Measurements from ENCODE around the gene MCUR1. TPM values are rescaled to one million over a fixed set of nuclear protein-coding genes. Genes with fewer than 3 reads are reported as not detected.
A peak's percentile ranks its signal among the peaks of the same experiment; 100 is the strongest.
"Not testable (repeated sequence)": the region's sequence is repeated elsewhere in the genome, so short reads cannot be mapped to it uniquely, and the experiment has no call there.

The MCUR1 gene
- polyA plus RNA-seq, 1 experiment: 9.5 TPM

DNA sequence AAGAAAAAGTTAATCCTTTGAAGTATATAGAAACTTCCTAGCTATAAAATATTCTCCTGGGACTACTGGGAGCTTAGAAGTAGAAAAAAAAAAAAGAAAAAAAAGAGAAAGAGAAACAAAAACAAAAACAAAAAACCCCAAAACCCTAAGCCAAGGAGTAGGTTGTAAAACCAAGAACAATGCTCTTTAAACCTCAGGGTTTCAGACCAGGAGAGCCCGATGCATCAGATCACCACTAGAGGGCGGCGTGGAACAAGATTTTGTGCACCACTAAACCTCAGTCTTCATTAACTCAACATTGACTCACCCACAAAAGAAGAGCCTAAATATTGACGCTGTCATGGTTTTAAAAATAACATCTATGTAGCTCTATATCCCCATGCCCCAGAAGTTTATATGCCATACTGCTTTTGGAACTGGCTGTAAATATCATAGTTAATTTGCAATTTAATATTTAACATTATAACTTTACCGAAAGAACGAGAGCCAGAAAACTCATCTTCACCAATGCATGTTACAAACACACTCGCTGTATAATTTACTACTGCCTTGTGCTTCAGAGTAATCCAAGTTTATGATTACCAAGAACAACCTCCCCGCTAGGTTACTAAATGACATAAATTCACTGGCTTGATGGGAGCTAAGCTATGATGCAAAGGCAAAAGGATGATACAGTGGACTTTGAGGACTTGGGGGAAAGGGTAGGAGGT lies 19.2 kb downstream of the MCUR1 start:
- DNase-seq (ENCODE audit: low read depth, low spot score): peak; percentile 56
- Histone ChIP-seq H3K27me3 (ENCODE audit: control insufficient read depth, insufficient read depth, low read length) (no peaks in the 10 kb centered on the region), H3K4me3 (ENCODE audit: low read depth, low read length) (no peak overlapping the region), H3K9me3 (ENCODE audit: control insufficient read depth, insufficient read depth, low read length) (no peaks in the 10 kb centered on the region), H3K27ac (ENCODE audit: low read depth, low read length) (no peak overlapping the region)
- POLR2A ChIA-PET: interaction anchor here (0.6 to 1.2 kb wide), 3 partner anchors 180 to 1857 kb away, joined by 3 to 5 read pairs (median 3); partner anchors contain the start of gene NOL7
- CTCF ChIA-PET: interaction anchor here (0.5 to 4.7 kb wide), 97 partner anchors 8 to 1858 kb away, joined by 3 to 121 read pairs (median 4); partner anchors contain the start of genes NOL7, RNF182 and SIRT5
- TF ChIP-seq, protein P1, sequence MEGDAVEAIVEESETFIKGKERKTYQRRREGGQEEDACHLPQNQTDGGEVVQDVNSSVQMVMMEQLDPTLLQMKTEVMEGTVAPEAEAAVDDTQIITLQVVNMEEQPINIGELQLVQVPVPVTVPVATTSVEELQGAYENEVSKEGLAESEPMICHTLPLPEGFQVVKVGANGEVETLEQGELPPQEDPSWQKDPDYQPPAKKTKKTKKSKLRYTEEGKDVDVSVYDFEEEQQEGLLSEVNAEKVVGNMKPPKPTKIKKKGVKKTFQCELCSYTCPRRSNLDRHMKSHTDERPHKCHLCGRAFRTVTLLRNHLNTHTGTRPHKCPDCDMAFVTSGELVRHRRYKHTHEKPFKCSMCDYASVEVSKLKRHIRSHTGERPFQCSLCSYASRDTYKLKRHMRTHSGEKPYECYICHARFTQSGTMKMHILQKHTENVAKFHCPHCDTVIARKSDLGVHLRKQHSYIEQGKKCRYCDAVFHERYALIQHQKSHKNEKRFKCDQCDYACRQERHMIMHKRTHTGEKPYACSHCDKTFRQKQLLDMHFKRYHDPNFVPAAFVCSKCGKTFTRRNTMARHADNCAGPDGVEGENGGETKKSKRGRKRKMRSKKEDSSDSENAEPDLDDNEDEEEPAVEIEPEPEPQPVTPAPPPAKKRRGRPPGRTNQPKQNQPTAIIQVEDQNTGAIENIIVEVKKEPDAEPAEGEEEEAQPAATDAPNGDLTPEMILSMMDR (IDR thresholded peaks at IDR 0.05; ENCODE audit: low read depth, low read length): peak; percentile 95

DNA sequence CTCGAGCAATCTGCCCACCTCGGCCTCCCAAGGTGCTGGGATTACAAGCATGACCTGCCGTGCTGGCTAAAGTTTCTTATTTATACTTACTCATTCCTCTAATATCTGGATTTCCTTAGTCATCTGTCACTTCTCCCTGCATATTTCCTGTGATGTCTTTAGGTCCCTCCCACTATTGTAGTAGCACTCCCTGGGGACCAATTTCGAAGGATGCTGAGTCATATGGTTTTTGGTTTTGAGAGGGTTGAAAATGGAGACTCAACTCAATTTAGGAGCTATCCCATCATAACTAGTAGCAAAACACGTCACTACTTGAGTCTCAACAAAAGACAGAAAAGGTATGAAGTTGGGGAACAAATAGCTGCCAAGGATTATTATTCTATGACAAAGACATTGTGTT lies 20.2 kb downstream of the MCUR1 start:
- TF ChIP-seq, protein P1 (IDR thresholded peaks at IDR 0.05; ENCODE audit: low read depth, low read length): no peak
- Histone ChIP-seq H3K9me3 (ENCODE audit: control insufficient read depth, insufficient read depth, low read length) (no peaks in the 10 kb centered on the region), H3K27me3 (ENCODE audit: control insufficient read depth, insufficient read depth, low read length) (no peaks in the 10 kb centered on the region), H3K4me3 (ENCODE audit: low read depth, low read length) (no peak overlapping the region), H3K27ac (ENCODE audit: low read depth, low read length) (no peak overlapping the region)
- peak; percentile 4 for DNase-seq (ENCODE audit: low read depth, low spot score)
- ChIA-PET CTCF (interaction anchor here (0.6 to 4.7 kb wide), 52 partner anchors 8 to 1814 kb away, joined by 3 to 121 read pairs (median 6); partner anchors contain the start of genes NOL7, RNF182 and SIRT5), POLR2A (interaction anchor here (0.6 to 1.2 kb wide), 4 partner anchors 18 to 1858 kb away, joined by 3 to 7 read pairs (median 4); partner anchors contain the start of gene NOL7)

DNA sequence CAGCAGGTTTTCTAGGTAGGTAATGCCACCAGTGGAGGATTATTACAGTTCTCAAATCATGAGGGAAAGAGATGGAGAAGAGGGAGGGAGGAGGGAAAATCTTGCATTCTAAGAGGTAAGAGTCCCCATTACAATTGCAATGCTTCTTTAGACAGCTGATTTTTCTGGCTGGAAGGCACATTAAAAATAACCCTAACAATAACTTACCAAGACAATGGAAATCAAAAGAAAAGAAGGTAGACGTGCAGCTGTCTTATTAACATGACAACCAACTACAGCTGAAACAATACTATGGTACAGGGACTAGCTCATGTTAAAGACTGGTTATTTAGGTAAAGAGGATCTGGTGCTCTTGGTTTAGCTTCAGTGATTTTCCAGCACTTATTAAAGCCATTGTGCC lies 24.6 kb downstream of the MCUR1 start:
- DNase-seq (ENCODE audit: low read depth, low spot score): no peak
- ChIA-PET POLR2A (no interaction called here), CTCF (no interaction called here)
- no peaks in the 10 kb centered on the region for H3K27me3 ChIP-seq (ENCODE audit: control insufficient read depth, insufficient read depth, low read length)
- TF ChIP-seq, protein P1 (IDR thresholded peaks at IDR 0.05; ENCODE audit: low read depth, low read length): no peak
- H3K27ac ChIP-seq (ENCODE audit: low read depth, low read length): no peak overlapping the region
- H3K4me3 ChIP-seq (ENCODE audit: low read depth, low read length): no peak overlapping the region
- no peaks in the 10 kb centered on the region for H3K9me3 ChIP-seq (ENCODE audit: control insufficient read depth, insufficient read depth, low read length)

DNA sequence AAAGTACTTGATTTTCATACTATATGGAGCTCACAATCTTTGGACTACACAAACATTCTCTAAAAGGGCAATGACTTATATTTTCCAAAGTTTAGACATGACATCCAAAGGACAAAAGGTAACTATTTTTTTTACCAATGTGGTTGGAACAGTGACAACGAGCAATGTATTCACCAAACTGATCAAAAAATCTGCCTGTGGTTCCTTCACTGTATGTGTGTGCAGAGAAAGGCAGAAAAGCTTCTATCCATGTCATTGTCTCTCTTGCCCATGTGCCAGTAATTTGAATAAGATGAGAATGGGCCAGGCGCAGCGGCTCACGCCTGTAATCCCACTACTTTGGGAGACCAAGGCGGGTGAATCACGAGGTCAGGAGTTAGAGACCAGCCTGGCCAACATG lies 25.5 kb downstream of the MCUR1 start:
- H3K4me3 ChIP-seq (ENCODE audit: low read depth, low read length): no peak overlapping the region
- TF ChIP-seq, protein P1 (IDR thresholded peaks at IDR 0.05; ENCODE audit: low read depth, low read length): no peak
- no peaks in the 10 kb centered on the region for H3K27me3 ChIP-seq (ENCODE audit: control insufficient read depth, insufficient read depth, low read length)
- CTCF ChIA-PET: no interaction called here
- H3K9me3 ChIP-seq (ENCODE audit: control insufficient read depth, insufficient read depth, low read length): no peaks in the 10 kb centered on the region
- H3K27ac ChIP-seq (ENCODE audit: low read depth, low read length): no peak overlapping the region
- no peak for DNase-seq (ENCODE audit: low read depth, low spot score)
- POLR2A ChIA-PET: no interaction called here

DNA sequence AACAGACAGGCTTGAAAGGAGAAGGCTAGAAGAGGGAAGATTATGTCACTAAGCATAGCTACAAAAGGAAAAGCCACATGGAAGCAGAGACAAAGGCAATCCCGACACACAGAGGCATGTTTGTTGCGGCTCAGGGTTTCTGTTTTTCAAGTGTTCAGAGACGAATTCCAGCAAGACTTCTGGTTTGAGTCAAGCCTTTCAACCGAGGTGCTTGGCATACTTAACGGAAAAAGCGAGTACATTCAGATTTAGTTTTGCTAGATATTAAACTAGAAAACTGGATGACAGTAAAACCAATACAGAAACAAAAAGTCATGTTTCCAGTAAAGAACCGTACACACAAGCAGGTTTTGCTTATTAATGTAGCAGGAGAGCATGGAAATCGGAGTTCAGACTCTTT lies 27.2 kb downstream of the MCUR1 start:
- Histone ChIP-seq H3K27ac (ENCODE audit: low read depth, low read length) (no peak overlapping the region), H3K4me3 (ENCODE audit: low read depth, low read length) (no peak overlapping the region), H3K9me3 (ENCODE audit: control insufficient read depth, insufficient read depth, low read length) (no peaks in the 10 kb centered on the region), H3K27me3 (ENCODE audit: control insufficient read depth, insufficient read depth, low read length) (no peaks in the 10 kb centered on the region)
- ChIA-PET POLR2A (no interaction called here), CTCF (interaction anchor here (2.6 kb wide), 1 partner anchor 8 kb away, joined by 45 read pairs; no protein-coding TSS in a partner anchor)
- no peak for DNase-seq (ENCODE audit: low read depth, low spot score)
- TF ChIP-seq, protein P1 (IDR thresholded peaks at IDR 0.05; ENCODE audit: low read depth, low read length): no peak

DNA sequence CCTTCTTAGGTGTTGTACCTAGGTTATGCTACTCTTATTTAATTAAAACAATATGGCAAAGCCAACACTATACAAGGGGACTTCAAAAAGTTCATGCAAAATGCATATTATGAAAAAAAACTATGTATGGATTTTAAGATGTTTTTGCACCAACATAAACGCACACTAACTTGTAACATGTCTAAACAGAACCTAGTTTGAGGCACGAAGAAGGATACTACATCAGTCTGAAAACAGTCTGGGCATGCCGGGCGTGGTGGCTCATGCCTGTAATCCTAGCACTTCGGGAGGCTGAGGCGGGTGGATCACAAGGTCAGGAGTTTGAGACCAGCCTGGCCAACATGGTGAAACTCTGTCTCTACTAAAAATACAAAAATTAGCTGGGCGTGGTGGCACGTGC lies 34.2 kb downstream of the MCUR1 start:
- CTCF ChIA-PET: interaction anchor here (3.3 kb wide), 1 partner anchor 15 kb away, joined by 38 read pairs; no protein-coding TSS in a partner anchor
- H3K27ac ChIP-seq (ENCODE audit: low read depth, low read length); DNase-seq (ENCODE audit: low read depth, low spot score); H3K4me3 ChIP-seq (ENCODE audit: low read depth, low read length); POLR2A ChIA-PET; H3K27me3 ChIP-seq (ENCODE audit: control insufficient read depth, insufficient read depth, low read length); H3K9me3 ChIP-seq (ENCODE audit: control insufficient read depth, insufficient read depth, low read length): not testable (repeated sequence)

All from AG04450 (cell line).